ENCODE results near the gene CLSTN2. TPM values are rescaled to one million over a fixed set of nuclear protein-coding genes. Genes with fewer than 3 reads are reported as not detected.

CLSTN2 gene
- total RNA-seq, 1 donor from 2014 or later, result not detected

DNA sequence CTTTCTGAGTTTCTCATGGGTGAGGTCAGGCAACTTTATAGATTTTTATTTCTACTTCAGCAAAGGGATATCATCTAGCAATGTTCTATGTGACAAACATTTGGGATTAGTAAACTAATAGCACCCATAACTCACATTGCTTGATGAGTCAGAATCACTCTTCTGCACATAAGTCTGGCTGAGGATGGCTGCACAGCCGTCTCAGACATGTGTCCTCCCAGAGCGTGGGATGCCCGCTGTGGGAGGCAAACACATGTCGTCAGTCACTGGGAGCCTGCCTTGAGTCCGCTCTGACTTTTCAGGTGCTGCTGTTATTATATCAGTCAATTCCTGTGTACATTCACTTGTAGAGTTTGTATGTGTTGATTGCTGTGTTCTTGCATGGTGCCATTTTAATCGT lies 512.2 kb downstream of the CLSTN2 start:
- H3K4me1 Mint-ChIP-seq, result no peaks in the 10 kb centered on the region
- no peaks in the 10 kb centered on the region for H3K36me3 Mint-ChIP-seq (ENCODE audit: low read depth)
- intact Hi-C loops (cut with micrococcal nuclease), result no loop called here
- no peak overlapping the region for H3K4me3 Mint-ChIP-seq
- no peak overlapping the region for H3K27ac Mint-ChIP-seq
- H3K27me3 Mint-ChIP-seq, result no peaks in the 10 kb centered on the region
- no peaks in the 10 kb centered on the region for H3K9me3 Mint-ChIP-seq
- DNase-seq, result no peak

DNA sequence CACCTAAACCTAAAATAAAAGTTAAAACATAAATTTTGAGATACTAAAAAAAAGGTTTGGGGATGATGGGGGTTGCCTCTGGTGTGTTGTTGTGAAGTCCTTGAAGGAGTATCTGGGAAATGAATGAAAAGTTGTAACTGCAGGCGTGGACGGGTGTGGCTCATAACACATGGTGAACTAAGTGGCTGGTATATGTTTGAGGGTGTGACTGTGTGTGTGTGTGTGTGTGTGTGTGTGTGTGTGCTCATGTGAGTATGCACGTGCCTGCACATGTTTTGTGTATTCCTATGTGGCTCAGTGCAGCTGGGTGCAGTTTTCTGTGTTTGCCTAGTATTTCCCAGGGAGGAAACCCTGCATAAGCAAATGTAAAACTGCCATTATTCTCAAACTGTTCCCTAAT lies 513.0 kb downstream of the CLSTN2 start:
- intact Hi-C loops (cut with micrococcal nuclease), result no loop called here
- no peaks in the 10 kb centered on the region for H3K4me1 Mint-ChIP-seq

DNA sequence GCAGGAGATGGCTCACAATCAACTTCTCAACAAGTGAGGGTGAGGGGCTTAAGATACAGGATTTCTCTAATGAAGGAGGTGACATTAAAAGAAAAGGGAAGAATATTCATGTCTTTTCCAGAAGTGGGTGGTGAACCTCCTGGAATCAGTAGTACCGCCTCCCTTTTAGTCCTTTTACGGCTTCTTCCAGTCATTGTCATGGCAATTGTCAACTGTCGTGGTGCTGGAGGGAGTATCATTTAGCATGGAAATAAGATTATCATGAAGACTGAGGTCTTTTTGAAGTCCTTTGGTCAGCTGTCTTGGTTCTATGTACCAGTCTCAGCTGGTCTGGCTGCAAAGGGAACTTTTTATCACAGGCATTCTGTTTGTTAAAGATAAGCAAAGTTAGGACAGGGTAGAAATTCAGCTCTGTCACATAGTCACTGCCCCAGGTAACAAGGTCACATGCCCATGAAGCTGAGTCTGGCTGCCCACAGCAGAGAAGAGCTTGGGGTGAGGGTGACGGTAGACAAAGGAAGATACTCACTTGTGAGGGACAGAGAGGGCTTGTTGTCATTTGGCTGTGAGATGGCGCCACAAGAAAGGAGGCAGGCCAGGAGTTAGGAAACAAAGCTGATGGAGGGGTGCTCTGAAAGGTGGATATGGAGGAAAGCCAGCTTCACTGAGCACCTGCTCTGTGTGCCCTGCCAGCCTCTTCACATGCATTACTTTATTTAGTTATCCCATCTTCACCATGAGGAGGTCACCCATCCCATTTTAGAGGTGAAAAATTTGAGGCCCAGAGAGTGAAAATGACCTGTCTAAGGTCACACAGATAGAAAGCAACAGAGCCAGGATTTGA lies 514.6 kb downstream of the CLSTN2 start:
- DNase-seq, result no peak
- Mint-ChIP-seq H3K4me1 (no peaks in the 10 kb centered on the region), H3K9me3 (no peaks in the 10 kb centered on the region), H3K27ac (no peak overlapping the region), H3K36me3 (ENCODE audit: low read depth) (no peaks in the 10 kb centered on the region), H3K4me3 (no peak overlapping the region), H3K27me3 (no peaks in the 10 kb centered on the region)
- intact Hi-C loops (cut with micrococcal nuclease), result no loop called here

More for the DNA sequence above, 513.0 kb downstream of the CLSTN2 start:
- no peak for DNase-seq
- no peaks in the 10 kb centered on the region for H3K36me3 Mint-ChIP-seq (ENCODE audit: low read depth)
- no peaks in the 10 kb centered on the region for H3K9me3 Mint-ChIP-seq
- H3K27ac Mint-ChIP-seq, result no peak overlapping the region
- no peak overlapping the region for H3K4me3 Mint-ChIP-seq
- no peaks in the 10 kb centered on the region for H3K27me3 Mint-ChIP-seq

DNA sequence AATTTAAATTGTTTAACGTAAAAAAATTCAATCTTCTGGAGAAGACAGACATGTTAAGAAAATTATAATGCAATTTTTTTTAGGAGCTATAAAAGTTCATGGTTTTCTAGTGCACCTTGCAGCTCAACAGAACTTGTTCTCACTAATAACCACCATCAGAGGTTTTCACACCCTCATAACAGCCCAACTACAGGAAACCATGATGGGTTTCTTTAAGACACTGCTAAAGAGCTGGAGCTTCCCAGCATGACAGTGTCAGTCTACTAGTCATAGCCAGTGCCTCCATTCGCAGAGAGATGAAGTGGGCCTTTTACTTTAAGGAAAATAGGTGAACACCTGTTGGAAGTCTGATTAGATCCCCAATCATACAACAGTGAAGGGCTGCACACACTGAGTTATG lies 518.8 kb downstream of the CLSTN2 start:
- no peaks in the 10 kb centered on the region for H3K9me3 Mint-ChIP-seq
- no peak overlapping the region for H3K27ac Mint-ChIP-seq
- H3K4me3 Mint-ChIP-seq, result no peak overlapping the region
- H3K36me3 Mint-ChIP-seq (ENCODE audit: low read depth), result no peaks in the 10 kb centered on the region
- DNase-seq, result no peak
- no peaks in the 10 kb centered on the region for H3K27me3 Mint-ChIP-seq
- H3K4me1 Mint-ChIP-seq, result no peaks in the 10 kb centered on the region
- intact Hi-C loops (cut with micrococcal nuclease), result no loop called here

DNA sequence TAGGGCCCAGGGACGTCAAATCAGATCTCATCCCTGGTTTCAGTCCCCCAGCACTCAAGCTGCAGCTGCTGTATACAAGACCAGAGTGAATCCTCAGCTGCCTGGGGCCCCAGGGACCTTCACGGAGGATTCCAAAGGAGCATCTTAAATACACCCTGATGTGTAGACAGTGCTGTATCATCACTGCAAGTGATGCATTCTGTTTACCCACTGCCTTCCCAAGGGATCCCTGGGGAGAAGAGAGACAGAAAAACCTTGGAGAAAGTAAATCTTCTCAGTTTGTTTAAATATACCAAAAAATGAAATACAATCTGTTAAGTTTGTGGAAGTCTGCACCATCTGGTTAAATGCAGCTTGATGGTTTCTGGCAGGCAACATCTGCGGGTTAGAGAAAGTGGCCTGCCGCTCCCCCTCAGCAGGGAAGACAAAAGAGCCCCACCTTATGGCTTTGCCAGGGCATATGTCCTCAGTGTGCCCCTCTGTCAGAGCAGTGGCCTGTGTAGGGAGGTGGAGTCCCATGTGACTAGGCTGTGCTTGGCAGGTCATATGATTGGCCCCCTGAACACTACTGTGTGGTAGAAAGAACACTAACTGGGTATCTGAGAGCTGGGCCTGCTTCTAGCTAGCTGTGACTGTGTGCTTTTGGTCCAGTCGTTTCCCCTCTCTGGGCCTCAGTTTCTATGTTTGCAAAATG lies 520.7 kb downstream of the CLSTN2 start:
- no peak overlapping the region for H3K4me3 Mint-ChIP-seq
- DNase-seq, result no peak
- H3K4me1 Mint-ChIP-seq, result no peaks in the 10 kb centered on the region
- H3K27ac Mint-ChIP-seq, result no peak overlapping the region
- H3K36me3 Mint-ChIP-seq (ENCODE audit: low read depth), result no peaks in the 10 kb centered on the region
- intact Hi-C loops (cut with micrococcal nuclease), result no loop called here
- H3K9me3 Mint-ChIP-seq, result no peaks in the 10 kb centered on the region
- H3K27me3 Mint-ChIP-seq, result peaks cover 2% of the 10 kb centered on the region

DNA sequence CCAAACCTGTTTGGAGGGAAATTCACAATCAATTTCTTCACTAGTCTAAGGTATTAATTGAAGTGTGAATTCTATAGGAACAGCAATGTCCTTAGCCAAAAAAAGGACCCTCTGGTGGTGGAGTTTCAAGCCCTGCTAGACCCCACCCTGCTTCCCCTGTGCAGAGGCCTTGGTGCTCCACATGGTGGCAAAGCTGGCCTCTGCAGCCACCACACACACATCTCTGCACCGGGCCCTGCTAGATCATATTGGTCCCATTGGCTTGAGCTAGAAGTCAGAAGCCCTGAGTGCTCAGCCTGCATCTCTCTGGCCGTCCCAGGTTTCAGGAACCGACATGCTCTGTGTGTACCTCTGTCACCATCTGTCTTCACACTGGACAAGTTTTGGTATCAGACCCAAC lies 522.0 kb downstream of the CLSTN2 start:
- no peaks in the 10 kb centered on the region for H3K4me1 Mint-ChIP-seq
- DNase-seq, result no peak
- no peak overlapping the region for H3K4me3 Mint-ChIP-seq
- H3K27me3 Mint-ChIP-seq, result peaks cover 2% of the 10 kb centered on the region
- H3K9me3 Mint-ChIP-seq, result no peaks in the 10 kb centered on the region
- H3K36me3 Mint-ChIP-seq (ENCODE audit: low read depth), result no peaks in the 10 kb centered on the region
- H3K27ac Mint-ChIP-seq, result no peak overlapping the region
- intact Hi-C loops (cut with micrococcal nuclease), result no loop called here

DNA sequence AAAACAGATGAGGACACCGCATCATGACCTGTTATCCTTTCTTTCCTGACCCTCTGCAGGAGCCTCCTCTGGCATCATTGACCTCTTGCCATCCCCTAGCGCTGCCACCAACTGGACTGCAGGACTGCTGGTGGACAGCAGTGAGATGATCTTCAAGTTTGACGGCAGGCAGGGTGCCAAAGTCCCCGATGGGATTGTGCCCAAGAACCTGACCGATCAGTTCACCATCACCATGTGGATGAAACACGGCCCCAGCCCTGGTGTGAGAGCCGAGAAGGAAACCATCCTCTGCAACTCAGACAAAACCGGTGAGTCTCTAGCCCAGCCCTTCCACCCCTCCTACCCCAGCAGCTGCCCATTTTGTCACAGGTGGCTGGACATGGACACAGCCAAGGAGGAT lies 524.5 kb downstream of the CLSTN2 start:
- DNase-seq, result no peak
- Mint-ChIP-seq H3K27ac (no peak overlapping the region), H3K4me3 (no peak overlapping the region), H3K36me3 (ENCODE audit: low read depth) (no peaks in the 10 kb centered on the region), H3K4me1 (no peaks in the 10 kb centered on the region), H3K9me3 (no peaks in the 10 kb centered on the region), H3K27me3 (peaks cover 2% of the 10 kb centered on the region)
- intact Hi-C loops (cut with micrococcal nuclease), result no loop called here

DNA sequence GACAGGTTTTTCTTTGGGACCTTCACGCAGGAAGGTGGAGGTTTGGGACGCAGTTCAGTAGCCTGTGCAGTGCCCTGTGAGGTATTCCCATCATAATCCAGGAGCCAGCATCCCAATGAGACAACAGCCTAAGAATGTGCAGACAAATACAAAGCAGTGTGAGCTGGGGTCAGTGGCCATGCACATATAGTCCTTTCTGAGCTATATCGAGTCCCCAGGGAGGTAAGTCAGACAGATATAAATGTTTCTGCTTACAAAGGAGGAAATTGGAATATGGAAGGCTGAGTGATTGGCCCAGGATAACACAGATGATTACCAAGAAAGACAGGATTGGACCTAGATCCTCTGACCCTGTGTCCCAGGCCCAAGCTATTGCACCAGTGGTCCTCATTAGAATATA lies 526.3 kb downstream of the CLSTN2 start:
- Mint-ChIP-seq H3K27me3 (peaks cover 2% of the 10 kb centered on the region), H3K36me3 (ENCODE audit: low read depth) (no peaks in the 10 kb centered on the region), H3K9me3 (no peaks in the 10 kb centered on the region), H3K27ac (no peak overlapping the region), H3K4me1 (no peaks in the 10 kb centered on the region), H3K4me3 (no peak overlapping the region)
- DNase-seq, result no peak
- intact Hi-C loops (cut with micrococcal nuclease), result no loop called here

DNA sequence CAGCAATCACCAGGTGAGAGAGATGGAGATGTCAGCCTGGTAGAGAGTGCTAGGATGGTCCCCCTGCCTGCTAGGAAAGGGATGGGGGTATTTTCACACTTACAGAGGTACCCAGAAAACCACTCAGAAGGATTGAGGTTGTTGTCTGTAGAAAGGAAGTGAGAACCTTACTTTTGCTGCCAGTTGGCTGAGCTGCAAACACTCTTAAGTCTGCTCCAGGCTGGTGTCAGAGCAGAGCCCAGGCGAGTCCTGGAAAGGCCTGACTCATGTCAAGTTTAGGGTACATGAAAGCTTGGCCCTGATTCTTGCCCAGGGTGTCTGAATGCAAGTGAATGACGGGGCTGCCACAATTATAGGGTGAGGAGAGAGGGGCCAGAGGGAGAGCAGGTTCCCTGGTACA lies 528.4 kb downstream of the CLSTN2 start:
- no peak for DNase-seq

DNA sequence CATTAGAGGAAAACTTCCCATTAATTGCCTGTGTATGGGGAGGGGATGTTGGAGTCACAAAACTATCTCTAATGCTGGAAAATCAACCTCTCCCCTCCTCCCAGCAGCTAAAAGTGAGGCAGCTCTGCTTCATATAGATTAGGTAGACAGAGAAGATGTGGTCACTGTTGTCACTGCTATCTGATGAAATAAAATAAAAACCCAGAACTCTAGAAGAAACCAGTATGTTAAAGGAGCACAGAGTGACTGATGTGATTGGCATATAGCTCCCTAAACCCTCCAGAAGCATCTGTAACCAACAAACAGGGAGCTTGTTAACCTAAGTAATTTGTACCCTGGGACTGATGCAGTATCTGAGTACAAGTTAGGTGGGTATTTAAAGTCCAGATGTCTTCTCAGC lies 531.0 kb downstream of the CLSTN2 start:
- intact Hi-C loops (cut with micrococcal nuclease), result no loop called here
- H3K27ac Mint-ChIP-seq, result no peak overlapping the region
- H3K36me3 Mint-ChIP-seq (ENCODE audit: low read depth), result no peaks in the 10 kb centered on the region
- DNase-seq, result no peak
- no peaks in the 10 kb centered on the region for H3K9me3 Mint-ChIP-seq
- H3K27me3 Mint-ChIP-seq, result peaks cover 3% of the 10 kb centered on the region
- H3K4me3 Mint-ChIP-seq, result no peak overlapping the region
- peaks cover 4% of the 10 kb centered on the region for H3K4me1 Mint-ChIP-seq

More for the DNA sequence above, 528.4 kb downstream of the CLSTN2 start:
- no peaks in the 10 kb centered on the region for H3K36me3 Mint-ChIP-seq (ENCODE audit: low read depth)
- H3K4me1 Mint-ChIP-seq, result peaks cover 4% of the 10 kb centered on the region
- H3K9me3 Mint-ChIP-seq, result no peaks in the 10 kb centered on the region
- H3K27ac Mint-ChIP-seq, result no peak overlapping the region
- peaks cover 2% of the 10 kb centered on the region for H3K27me3 Mint-ChIP-seq
- intact Hi-C loops (cut with micrococcal nuclease), result no loop called here
- H3K4me3 Mint-ChIP-seq, result no peak overlapping the region

DNA sequence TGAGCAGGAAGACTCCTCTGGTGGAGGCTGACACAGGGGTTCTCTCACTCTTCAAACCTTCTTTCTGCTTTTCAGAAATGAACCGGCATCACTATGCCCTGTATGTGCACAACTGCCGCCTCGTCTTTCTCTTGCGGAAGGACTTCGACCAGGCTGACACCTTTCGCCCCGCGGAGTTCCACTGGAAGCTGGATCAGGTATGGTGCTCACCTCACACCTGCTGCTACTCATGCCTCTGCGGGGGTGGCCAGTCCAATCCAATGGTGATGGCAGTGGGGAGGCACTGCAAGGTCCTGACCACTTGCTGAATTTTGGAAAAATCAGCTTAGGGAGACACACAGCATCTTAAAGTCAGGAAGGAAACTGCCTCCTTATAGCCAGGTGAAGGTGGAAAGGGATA lies 531.5 kb downstream of the CLSTN2 start:
- DNase-seq, result no peak
- intact Hi-C loops (cut with micrococcal nuclease), result no loop called here
- Mint-ChIP-seq H3K4me3 (no peak overlapping the region), H3K27me3 (peaks cover 3% of the 10 kb centered on the region), H3K27ac (no peak overlapping the region), H3K36me3 (ENCODE audit: low read depth) (no peaks in the 10 kb centered on the region), H3K4me1 (peaks cover 4% of the 10 kb centered on the region), H3K9me3 (no peaks in the 10 kb centered on the region)

DNA sequence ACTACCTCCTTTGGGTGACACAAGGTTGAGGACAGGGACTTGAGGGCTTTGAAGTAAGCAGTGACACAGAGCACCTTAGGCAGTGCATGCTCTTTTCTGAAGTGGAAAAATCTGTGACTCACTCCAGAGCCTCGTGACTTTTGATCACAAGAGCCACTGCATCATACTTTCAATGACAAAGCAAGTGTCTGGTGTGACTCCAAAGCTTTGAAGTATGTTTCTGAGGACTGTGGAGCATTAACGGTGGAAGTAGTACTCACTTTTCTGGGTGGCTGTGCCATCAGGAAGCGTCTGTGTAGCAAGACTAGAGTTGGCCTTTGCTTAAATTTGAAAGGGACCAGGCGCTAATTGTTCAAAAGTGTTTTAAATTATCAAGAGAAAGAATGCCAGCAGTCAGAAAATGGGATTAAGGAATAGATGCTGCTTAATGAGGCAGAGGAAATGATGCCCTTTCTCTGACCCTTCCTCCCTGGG lies 532.2 kb downstream of the CLSTN2 start:
- no peak overlapping the region for H3K4me3 Mint-ChIP-seq
- peak overlapping the region; percentile 34 for H3K27ac Mint-ChIP-seq
- peaks cover 3% of the 10 kb centered on the region for H3K27me3 Mint-ChIP-seq
- no peaks in the 10 kb centered on the region for H3K36me3 Mint-ChIP-seq (ENCODE audit: low read depth)
- intact Hi-C loops (cut with micrococcal nuclease), result no loop called here
- H3K4me1 Mint-ChIP-seq, result peaks cover 4% of the 10 kb centered on the region
- DNase-seq, result peak; percentile 59
- H3K9me3 Mint-ChIP-seq, result no peaks in the 10 kb centered on the region

DNA sequence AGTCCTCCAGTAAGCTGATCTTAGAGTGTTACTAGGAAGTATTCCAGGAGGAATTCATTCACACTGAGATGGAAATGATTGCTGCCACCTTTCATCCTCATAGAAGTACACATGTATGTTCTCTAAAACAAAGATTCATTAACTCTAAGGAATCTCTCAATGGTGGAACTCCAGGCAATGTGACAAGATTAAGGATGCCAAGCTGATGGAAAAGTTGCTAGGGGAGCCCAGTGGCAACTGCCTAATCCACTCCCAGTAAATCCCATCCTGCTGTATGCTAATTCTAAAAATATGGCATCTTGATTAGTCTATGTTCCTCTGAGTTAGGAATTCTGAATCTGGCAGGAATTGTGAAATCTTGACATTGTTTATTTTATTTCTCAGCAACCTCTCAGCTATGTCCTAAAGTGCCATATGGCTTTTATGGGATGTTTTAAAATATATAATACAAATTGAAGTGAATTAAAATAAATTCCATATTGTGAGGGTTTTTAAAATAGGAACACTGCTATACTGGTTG lies 532.9 kb downstream of the CLSTN2 start:
- intact Hi-C loops (cut with micrococcal nuclease), result no loop called here
- H3K4me1 Mint-ChIP-seq, result peaks cover 4% of the 10 kb centered on the region
- no peaks in the 10 kb centered on the region for H3K9me3 Mint-ChIP-seq
- DNase-seq, result no peak
- peaks cover 3% of the 10 kb centered on the region for H3K27me3 Mint-ChIP-seq
- no peak overlapping the region for H3K4me3 Mint-ChIP-seq
- no peaks in the 10 kb centered on the region for H3K36me3 Mint-ChIP-seq (ENCODE audit: low read depth)
- H3K27ac Mint-ChIP-seq, result no peak overlapping the region

DNA sequence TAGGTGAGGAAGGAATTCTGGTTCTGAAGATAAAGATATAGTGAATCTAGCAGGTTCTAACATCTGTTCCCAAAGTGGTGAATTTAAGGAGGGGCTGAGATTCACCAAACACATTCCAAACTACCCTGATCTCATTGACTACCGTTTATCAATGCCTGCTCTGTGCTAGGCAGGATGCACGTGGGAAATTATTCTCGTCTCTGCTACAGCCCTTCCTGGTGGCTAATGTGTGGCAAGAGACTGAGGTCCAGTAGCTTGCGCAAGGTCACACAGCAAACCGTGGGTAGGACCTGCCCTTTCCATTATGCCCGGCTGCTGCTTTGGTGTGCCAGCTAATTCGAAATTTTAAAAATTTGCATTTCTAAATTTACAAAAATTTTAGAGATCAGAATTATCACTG lies 533.4 kb downstream of the CLSTN2 start:
- intact Hi-C loops (cut with micrococcal nuclease), result no loop called here
- Mint-ChIP-seq H3K36me3 (ENCODE audit: low read depth) (no peaks in the 10 kb centered on the region), H3K27me3 (peaks cover 3% of the 10 kb centered on the region), H3K4me3 (no peak overlapping the region), H3K9me3 (no peaks in the 10 kb centered on the region), H3K27ac (no peak overlapping the region), H3K4me1 (peaks cover 4% of the 10 kb centered on the region)
- DNase-seq, result no peak
